ENCODE data around the gene ELOF1.

Gene ELOF1

DNA sequence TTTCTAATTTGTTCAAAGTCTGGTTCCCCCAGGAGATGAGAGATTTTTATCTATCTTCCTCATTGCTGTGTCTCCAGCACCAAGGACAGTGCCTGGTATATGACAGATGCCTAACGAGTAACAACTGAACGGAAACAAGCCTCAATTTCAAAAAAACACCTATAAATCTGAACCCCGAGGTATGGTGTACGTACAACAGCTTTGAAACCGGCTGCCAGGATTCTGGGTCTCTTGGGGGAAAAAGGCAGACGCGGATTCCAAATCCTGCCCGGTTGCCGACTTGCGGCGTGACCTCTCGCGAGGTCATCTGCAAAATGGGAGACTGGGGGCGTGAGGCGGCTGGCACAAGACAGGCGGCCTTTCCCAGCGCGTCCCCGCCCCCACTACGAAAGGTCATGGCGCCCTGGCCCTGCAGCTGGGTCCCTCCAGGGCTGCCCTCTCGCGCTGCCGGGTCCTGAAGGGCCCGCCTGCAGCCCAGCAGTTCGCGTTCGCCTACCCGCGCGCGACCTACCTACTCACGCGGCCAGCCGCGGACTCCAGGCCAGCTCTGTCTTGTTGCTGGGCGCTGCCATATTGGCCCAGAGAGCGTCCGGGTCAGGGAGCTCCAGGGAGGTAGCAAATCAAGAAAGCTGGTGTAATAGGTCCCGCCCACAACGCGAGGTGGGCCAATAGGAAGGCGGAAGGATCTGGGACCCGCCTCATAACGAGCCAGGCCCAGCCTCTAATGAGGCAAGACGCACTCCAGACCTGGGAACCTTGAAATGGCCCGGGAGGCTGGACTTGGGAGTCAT, 30.3 kb downstream of the ELOF1 start, which contains the start of gene ECSIT:
ECSIT (minus strand) TSS at position 584 of the 791 bp plus-strand sequence. CDS start 9,964 bp downstream, outside the sequence.
- TF ChIP-seq GATA3 (IDR thresholded peaks at IDR 0.05; ENCODE audit: low read depth, low read length): no peak
- no peak for TF ChIP-seq GATA2 (IDR thresholded peaks at IDR 0.05; ENCODE audit: low read depth, low read length)

DNA sequence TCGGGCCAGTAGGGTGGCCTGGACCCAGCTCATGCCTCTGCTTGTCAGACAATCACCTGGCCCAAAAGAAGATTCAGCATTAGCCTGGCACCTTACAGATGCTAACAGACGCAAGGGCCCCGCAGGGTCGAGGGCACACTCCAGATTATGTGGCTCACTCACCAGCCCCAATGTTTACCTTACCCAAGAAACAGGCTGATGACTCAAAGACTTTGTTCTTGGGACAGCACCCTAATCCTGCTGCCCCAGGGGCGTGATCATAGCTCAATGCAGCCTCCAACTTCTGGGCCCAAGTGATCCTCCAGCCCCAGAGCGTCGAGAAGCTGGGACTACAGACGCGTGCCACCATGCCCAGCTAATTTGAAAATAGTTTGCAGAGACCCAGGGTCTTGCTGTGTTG, 39.9 kb downstream of the ELOF1 start:
- TF ChIP-seq GATA2 (IDR thresholded peaks at IDR 0.05; ENCODE audit: low read depth, low read length) (no peak), GATA3 (IDR thresholded peaks at IDR 0.05; ENCODE audit: low read depth, low read length) (no peak)

DNA sequence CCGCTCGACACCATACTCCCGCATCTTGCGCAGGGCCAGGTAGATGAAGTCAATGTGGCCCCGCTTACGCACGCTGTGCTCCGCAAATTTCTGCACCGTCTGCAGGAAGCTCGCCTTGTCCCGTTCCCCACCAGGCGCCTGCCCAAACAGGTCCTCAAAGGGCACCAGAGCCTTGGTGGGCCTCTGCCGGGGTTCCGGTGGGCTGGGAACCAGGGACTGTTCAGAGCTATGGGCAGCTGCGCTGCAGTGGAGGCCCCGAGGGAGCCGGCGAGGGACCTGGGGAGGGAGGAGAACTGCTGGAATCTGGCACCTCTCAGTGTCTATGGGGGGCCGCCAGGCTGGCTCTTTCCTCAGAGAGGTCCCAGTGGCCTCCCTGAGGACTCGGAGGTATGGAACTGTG, 45.1 kb downstream of the ELOF1 start:
- TF ChIP-seq GATA2 (IDR thresholded peaks at IDR 0.05; ENCODE audit: low read depth, low read length) (no peak), GATA3 (IDR thresholded peaks at IDR 0.05; ENCODE audit: low read depth, low read length) (no peak)

DNA sequence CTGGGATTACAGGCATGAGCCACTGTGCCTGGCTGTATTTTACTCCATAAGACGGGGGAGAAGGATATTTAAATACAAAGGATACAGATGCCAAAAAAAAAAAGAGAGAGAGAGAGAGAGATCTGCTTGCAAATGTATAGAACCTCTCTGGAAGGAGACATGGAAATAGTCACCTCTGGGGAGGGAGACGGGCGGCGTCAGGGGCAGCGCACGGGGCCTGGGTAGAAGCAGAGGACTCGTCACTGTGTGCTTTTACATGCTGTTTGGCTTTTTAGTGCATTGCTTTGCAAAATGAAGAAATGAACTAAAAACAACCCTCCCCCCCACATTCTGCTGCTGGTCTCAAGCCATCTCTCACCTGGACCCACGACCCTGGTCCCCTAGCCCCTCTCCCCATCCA, 48.6 kb downstream of the ELOF1 start:
- TF ChIP-seq GATA2 (IDR thresholded peaks at IDR 0.05; ENCODE audit: low read depth, low read length) (no peak), GATA3 (IDR thresholded peaks at IDR 0.05; ENCODE audit: low read depth, low read length) (no peak)

- no peak for TF ChIP-seq GATA3 (IDR thresholded peaks at IDR 0.05; ENCODE audit: low read depth, low read length)
- no peak for TF ChIP-seq GATA2 (IDR thresholded peaks at IDR 0.05; ENCODE audit: low read depth, low read length)
Observed at GRCh38 chr19:11507370-11508078, 51.5 kb downstream of the ELOF1 start.

- TF ChIP-seq GATA2 (IDR thresholded peaks at IDR 0.05; ENCODE audit: low read depth, low read length): no peak
- TF ChIP-seq GATA3 (IDR thresholded peaks at IDR 0.05; ENCODE audit: low read depth, low read length): no peak
Observed at GRCh38 chr19:11506967-11507366, 52.1 kb downstream of the ELOF1 start.

GRCh38 chr19:11506101-11506555, 52.9 kb downstream of the ELOF1 start:
- no peak for TF ChIP-seq GATA3 (IDR thresholded peaks at IDR 0.05; ENCODE audit: low read depth, low read length)
- no peak for TF ChIP-seq GATA2 (IDR thresholded peaks at IDR 0.05; ENCODE audit: low read depth, low read length)

- TF ChIP-seq GATA3 (IDR thresholded peaks at IDR 0.05; ENCODE audit: low read depth, low read length) (no peak), GATA2 (IDR thresholded peaks at IDR 0.05; ENCODE audit: low read depth, low read length) (no peak)
Observed at GRCh38 chr19:11505504-11506100, 53.4 kb downstream of the ELOF1 start, which contains the start of gene ZNF653. ZNF653 (minus strand) TSS chr19:11505839; CDS start chr19:11505786, 53 bp downstream.

DNA sequence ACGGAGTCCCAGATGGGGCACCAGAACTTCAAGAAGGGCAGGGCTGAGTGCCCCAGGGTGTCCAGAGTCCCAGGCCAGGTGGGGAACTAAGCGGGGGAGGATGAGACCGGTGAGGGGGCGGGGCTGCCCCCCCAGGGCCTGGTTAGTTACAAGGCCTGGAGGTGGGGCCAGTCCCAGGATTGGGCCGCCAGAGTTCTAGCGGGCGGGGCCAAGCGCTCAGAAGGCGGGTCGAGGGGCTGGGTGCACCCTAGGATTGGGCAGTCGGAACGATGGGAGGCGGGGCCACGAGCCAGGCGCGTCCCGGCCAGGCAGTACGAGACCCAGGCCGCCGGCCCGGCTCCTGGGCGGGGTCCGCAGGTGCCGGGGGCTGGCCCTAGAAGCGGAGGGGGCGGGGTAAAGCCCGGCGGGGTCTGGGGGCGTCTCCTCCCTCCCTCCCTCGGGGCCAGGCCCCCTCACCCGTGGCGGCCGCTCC, 54.0 kb downstream of the ELOF1 start:
- TF ChIP-seq GATA3 (IDR thresholded peaks at IDR 0.05; ENCODE audit: low read depth, low read length): no peak
- TF ChIP-seq GATA2 (IDR thresholded peaks at IDR 0.05; ENCODE audit: low read depth, low read length): no peak

- TF ChIP-seq GATA2 (IDR thresholded peaks at IDR 0.05; ENCODE audit: low read depth, low read length): no peak
- no peak for TF ChIP-seq GATA3 (IDR thresholded peaks at IDR 0.05; ENCODE audit: low read depth, low read length)
Observed at GRCh38 chr19:11504502-11505031, 54.5 kb downstream of the ELOF1 start.
